SK-N-SH treated with all-trans-retinoic acid at 6 μM for 48 hours (cell line): ENCODE results near the gene RSRP1.

Experiments
- ATAC-seq: fragments of 200-7000 bp; cut with Tn5 transposase; 3 replicates; pipeline ENCODE4 v1.9.1; 2020; ENCODE audit warnings: mild to moderate bottlenecking, moderate library complexity
- ARNTL ChIP-seq: fragments of 450-650 bp; formaldehyde crosslinking; IDR thresholded peaks from 2 replicates; pipeline ENCODE4 v1.5.0; 2020; ENCODE audit warnings: low read depth, mild to moderate bottlenecking, moderate library complexity, borderline replicate concordance
- BACH2 ChIP-seq: fragments of 250-450 bp; sonication (Bioruptor Pico); IDR thresholded peaks from 2 replicates; pipeline ENCODE4 v1.9.0; 2021; ENCODE audit warnings: mild to moderate bottlenecking, borderline replicate concordance
- CSDC2 ChIP-seq: fragments of 250-450 bp; sonication (Bioruptor Pico); IDR thresholded peaks from 2 replicates; pipeline ENCODE4 v1.5.0; 2020; ENCODE audit warnings: mild to moderate bottlenecking, moderate library complexity
- ESRRG ChIP-seq: fragments of 250-450 bp; sonication (Bioruptor Pico); IDR thresholded peaks from 2 replicates; pipeline ENCODE4 v1.6.1; 2021; ENCODE audit warnings: mild to moderate bottlenecking
- GLIS3 ChIP-seq: fragments of 250-450 bp; sonication (Bioruptor Pico); IDR thresholded peaks from 2 replicates; pipeline ENCODE4 v1.5.0; 2020; ENCODE audit warnings: mild to moderate bottlenecking, moderate library complexity
- ISL1 ChIP-seq: fragments of 250-450 bp; sonication (Bioruptor Pico); IDR thresholded peaks from 2 replicates; pipeline ENCODE4 v2.1.2; 2022; ENCODE audit warnings: mild to moderate bottlenecking, moderate library complexity
- OSR1 ChIP-seq: fragments of 250-450 bp; sonication (Bioruptor Pico); IDR thresholded peaks from 2 replicates; pipeline ENCODE4 v1.8.0; 2022; ENCODE audit warnings: moderate library complexity, mild to moderate bottlenecking, inconsistent platforms
- PPARA ChIP-seq: fragments of 250-450 bp; sonication (Bioruptor Pico); IDR thresholded peaks from 2 replicates; pipeline ENCODE4 v1.5.0; 2020; ENCODE audit warnings: mild to moderate bottlenecking, borderline replicate concordance
- RARB ChIP-seq: fragments of 250-450 bp; sonication (Bioruptor Pico); IDR thresholded peaks from 2 replicates; pipeline ENCODE4 v1.8.0; 2021; ENCODE audit warnings: mild to moderate bottlenecking, moderate library complexity
- SNAI2 ChIP-seq: fragments of 250-450 bp; sonication (Bioruptor Pico); IDR thresholded peaks from 2 replicates; pipeline ENCODE4 v1.5.0; 2020; ENCODE audit warnings: mild to moderate bottlenecking, moderate library complexity
- TCF4 ChIP-seq: fragments of 250-450 bp; sonication (Bioruptor Pico); IDR thresholded peaks from 2 replicates; pipeline ENCODE4 v1.8.0; 2021; ENCODE audit warnings: mild to moderate bottlenecking, moderate library complexity, borderline replicate concordance
- TOX ChIP-seq: fragments of 250-450 bp; sonication (Bioruptor Pico); IDR thresholded peaks from 2 replicates; pipeline ENCODE4 v1.8.0; 2021; ENCODE audit warnings: mild to moderate bottlenecking, moderate library complexity, borderline replicate concordance
- ZC3H10 ChIP-seq: fragments of 250-450 bp; sonication (Bioruptor Pico); IDR thresholded peaks from 2 replicates; pipeline ENCODE4 v1.5.1; 2021; ENCODE audit warnings: mild to moderate bottlenecking, moderate library complexity
- ZFP3 ChIP-seq: fragments of 250-450 bp; sonication (Bioruptor Pico); IDR thresholded peaks from 2 replicates; pipeline ENCODE4 v1.5.0; 2020; ENCODE audit warnings: mild to moderate bottlenecking, moderate library complexity
- ZFP30 ChIP-seq: fragments of 450-650 bp; formaldehyde crosslinking; IDR thresholded peaks from 2 replicates; pipeline ENCODE4 v1.5.0; 2022; ENCODE audit warnings: mild to moderate bottlenecking, moderate library complexity
- ZNF565 ChIP-seq: fragments of 450-650 bp; formaldehyde crosslinking; conservative IDR thresholded peaks from 2 replicates; pipeline ENCODE4 v1.5.0; 2020; ENCODE audit warnings: low read depth, mild to moderate bottlenecking, moderate library complexity
- ZNF70 ChIP-seq: fragments of 450-650 bp; formaldehyde crosslinking; IDR thresholded peaks from 2 replicates; pipeline ENCODE4 v1.5.0; 2020; ENCODE audit warnings: mild to moderate bottlenecking, moderate library complexity
- ZNF8 ChIP-seq: fragments of 450-650 bp; formaldehyde crosslinking; IDR thresholded peaks from 2 replicates; pipeline ENCODE4 v1.5.0; 2020; ENCODE audit warnings: mild to moderate bottlenecking, moderate library complexity
- TF ChIP-seq, protein P1 (sequence below): fragments of 250-450 bp; sonication (Bioruptor Pico); IDR thresholded peaks from 2 replicates; pipeline ENCODE4 v1.5.1; 2021; ENCODE audit warnings: mild to moderate bottlenecking, moderate library complexity
- TF ChIP-seq, protein P2 (sequence below): fragments of 250-450 bp; sonication (Bioruptor Pico); IDR thresholded peaks from 2 replicates; pipeline ENCODE4 v1.5.1; 2020; ENCODE audit warnings: low read depth, mild to moderate bottlenecking, moderate library complexity
- TF ChIP-seq, protein P3 (sequence below): fragments of 250-450 bp; sonication (Bioruptor Pico); IDR thresholded peaks from 2 replicates; pipeline ENCODE4 v1.8.0; 2021; ENCODE audit warnings: low read depth, mild to moderate bottlenecking, moderate library complexity, borderline replicate concordance
- TF ChIP-seq, protein P4 (sequence below): fragments of 250-450 bp; sonication (Bioruptor Pico); IDR thresholded peaks from 2 replicates; pipeline ENCODE4 v1.8.0; 2020; ENCODE audit warnings: mild to moderate bottlenecking, moderate library complexity, borderline replicate concordance
- TF ChIP-seq, protein P5 (sequence below): fragments of 250-450 bp; sonication (Bioruptor Pico); IDR thresholded peaks from 2 replicates; pipeline ENCODE4 v1.5.0; 2020; ENCODE audit warnings: mild to moderate bottlenecking, moderate library complexity

RSRP1 gene

DNA sequence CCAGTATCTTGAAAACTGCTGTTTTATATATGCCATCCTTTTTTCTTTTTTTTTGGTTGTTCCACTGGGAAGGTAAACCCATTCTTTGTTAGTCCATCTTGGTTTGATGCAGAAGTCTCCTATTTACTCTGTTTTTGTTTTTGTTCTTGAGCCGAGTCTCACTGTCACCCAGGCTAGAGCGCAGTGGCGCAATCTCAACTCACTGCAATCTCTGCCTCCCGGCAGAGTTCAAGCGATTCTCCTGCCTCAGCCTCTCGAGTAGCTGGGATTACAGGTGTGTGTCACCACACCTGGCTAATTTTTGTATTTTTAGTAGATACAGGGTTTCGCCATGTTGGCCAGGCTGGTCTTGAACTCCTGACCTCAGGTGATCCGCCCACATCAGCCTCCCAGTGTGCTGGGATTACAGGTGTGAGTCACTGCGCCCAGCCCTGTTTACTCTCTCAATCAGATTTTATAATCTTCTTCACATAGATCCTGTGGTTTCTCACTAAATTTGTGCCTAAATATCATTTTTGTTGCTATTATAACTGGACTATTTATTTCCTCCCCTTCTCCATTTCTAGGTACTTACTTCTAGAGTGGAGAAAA lies 27.5 kb downstream of the RSRP1 start:
- TF ChIP-seq ZNF565 (no peak), ZNF70 (CRISPR knock-in tag) (no peak), ISL1 (CRISPR knock-in tag) (no peak), ZFP30 (no peak), PPARA (CRISPR knock-in tag) (no peak), OSR1 (CRISPR knock-in tag) (no peak), TCF4 (CRISPR knock-in tag) (no peak), RARB (CRISPR knock-in tag) (no peak), SNAI2 (no peak), ARNTL (CRISPR knock-in tag) (no peak), ESRRG (CRISPR knock-in tag) (no peak), GLIS3 (CRISPR knock-in tag) (no peak), TOX (CRISPR knock-in tag) (no peak), ZNF8 (CRISPR knock-in tag) (no peak)
- TF ChIP-seq, protein P1, sequence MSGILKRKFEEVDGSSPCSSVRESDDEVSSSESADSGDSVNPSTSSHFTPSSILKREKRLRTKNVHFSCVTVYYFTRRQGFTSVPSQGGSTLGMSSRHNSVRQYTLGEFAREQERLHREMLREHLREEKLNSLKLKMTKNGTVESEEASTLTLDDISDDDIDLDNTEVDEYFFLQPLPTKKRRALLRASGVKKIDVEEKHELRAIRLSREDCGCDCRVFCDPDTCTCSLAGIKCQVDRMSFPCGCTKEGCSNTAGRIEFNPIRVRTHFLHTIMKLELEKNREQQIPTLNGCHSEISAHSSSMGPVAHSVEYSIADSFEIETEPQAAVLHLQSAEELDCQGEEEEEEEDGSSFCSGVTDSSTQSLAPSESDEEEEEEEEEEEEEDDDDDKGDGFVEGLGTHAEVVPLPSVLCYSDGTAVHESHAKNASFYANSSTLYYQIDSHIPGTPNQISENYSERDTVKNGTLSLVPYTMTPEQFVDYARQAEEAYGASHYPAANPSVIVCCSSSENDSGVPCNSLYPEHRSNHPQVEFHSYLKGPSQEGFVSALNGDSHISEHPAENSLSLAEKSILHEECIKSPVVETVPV (CRISPR knock-in tag): no peak
- TF ChIP-seq, protein P2, sequence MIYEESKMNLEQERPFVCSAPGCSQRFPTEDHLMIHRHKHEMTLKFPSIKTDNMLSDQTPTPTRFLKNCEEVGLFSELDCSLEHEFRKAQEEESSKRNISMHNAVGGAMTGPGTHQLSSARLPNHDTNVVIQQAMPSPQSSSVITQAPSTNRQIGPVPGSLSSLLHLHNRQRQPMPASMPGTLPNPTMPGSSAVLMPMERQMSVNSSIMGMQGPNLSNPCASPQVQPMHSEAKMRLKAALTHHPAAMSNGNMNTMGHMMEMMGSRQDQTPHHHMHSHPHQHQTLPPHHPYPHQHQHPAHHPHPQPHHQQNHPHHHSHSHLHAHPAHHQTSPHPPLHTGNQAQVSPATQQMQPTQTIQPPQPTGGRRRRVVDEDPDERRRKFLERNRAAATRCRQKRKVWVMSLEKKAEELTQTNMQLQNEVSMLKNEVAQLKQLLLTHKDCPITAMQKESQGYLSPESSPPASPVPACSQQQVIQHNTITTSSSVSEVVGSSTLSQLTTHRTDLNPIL (CRISPR knock-in tag): no peak
- TF ChIP-seq, protein P3, sequence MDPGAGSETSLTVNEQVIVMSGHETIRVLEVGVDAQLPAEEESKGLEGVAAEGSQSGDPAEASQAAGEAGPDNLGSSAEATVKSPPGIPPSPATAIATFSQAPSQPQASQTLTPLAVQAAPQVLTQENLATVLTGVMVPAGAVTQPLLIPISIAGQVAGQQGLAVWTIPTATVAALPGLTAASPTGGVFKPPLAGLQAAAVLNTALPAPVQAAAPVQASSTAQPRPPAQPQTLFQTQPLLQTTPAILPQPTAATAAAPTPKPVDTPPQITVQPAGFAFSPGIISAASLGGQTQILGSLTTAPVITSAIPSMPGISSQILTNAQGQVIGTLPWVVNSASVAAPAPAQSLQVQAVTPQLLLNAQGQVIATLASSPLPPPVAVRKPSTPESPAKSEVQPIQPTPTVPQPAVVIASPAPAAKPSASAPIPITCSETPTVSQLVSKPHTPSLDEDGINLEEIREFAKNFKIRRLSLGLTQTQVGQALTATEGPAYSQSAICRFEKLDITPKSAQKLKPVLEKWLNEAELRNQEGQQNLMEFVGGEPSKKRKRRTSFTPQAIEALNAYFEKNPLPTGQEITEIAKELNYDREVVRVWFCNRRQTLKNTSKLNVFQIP (CRISPR knock-in tag): no peak
- TF ChIP-seq, protein P4, sequence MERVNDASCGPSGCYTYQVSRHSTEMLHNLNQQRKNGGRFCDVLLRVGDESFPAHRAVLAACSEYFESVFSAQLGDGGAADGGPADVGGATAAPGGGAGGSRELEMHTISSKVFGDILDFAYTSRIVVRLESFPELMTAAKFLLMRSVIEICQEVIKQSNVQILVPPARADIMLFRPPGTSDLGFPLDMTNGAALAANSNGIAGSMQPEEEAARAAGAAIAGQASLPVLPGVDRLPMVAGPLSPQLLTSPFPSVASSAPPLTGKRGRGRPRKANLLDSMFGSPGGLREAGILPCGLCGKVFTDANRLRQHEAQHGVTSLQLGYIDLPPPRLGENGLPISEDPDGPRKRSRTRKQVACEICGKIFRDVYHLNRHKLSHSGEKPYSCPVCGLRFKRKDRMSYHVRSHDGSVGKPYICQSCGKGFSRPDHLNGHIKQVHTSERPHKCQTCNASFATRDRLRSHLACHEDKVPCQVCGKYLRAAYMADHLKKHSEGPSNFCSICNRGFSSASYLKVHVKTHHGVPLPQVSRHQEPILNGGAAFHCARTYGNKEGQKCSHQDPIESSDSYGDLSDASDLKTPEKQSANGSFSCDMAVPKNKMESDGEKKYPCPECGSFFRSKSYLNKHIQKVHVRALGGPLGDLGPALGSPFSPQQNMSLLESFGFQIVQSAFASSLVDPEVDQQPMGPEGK (CRISPR knock-in tag): no peak
- TF ChIP-seq, all 23 proteins: peak for 0
- ATAC-seq: no peak

DNA sequence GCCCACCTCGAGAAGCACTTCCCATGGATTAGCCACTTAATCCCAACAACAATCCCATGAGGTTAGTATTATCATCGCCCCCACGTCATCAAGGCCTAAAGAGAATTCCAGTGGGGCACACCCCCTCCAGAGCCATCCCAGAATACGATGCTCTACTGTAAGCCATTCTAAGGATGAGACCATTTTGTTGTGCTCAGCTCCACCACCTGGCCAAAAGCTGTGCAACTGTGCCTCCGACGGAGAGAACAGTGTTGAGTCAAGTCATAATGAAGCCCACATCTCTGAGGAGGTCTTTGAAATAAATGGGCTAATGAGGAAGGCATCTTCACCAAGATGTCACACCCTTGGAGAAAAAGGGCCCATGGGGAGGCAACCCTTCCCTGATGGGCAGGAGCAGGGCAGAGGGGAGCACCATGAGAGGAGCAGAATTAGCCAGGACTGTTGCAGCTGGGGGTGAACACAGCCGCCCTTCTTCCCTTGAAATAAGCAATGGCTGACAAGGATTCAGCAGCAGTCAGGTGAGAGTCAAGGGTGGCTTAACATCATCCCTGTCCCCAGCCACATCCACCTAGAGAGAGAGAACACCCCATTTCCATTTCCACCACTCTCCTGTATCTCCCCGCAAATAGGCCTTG lies 29.5 kb downstream of the RSRP1 start:
- no peak for ATAC-seq
- TF ChIP-seq BACH2 (CRISPR knock-in tag) (no peak), ZFP30 (no peak), ZC3H10 (CRISPR knock-in tag) (no peak), ZNF70 (CRISPR knock-in tag) (no peak), RARB (CRISPR knock-in tag) (no peak), ZFP3 (CRISPR knock-in tag) (no peak), SNAI2 (no peak), TOX (CRISPR knock-in tag) (no peak), GLIS3 (CRISPR knock-in tag) (no peak), ARNTL (CRISPR knock-in tag) (no peak), CSDC2 (CRISPR knock-in tag) (no peak), TCF4 (CRISPR knock-in tag) (no peak), ZNF565 (no peak), OSR1 (CRISPR knock-in tag) (no peak), PPARA (CRISPR knock-in tag) (no peak), ISL1 (CRISPR knock-in tag) (no peak)
- TF ChIP-seq, protein P3 (CRISPR knock-in tag): no peak
- TF ChIP-seq, protein P4 (CRISPR knock-in tag): no peak
- TF ChIP-seq, protein P5, sequence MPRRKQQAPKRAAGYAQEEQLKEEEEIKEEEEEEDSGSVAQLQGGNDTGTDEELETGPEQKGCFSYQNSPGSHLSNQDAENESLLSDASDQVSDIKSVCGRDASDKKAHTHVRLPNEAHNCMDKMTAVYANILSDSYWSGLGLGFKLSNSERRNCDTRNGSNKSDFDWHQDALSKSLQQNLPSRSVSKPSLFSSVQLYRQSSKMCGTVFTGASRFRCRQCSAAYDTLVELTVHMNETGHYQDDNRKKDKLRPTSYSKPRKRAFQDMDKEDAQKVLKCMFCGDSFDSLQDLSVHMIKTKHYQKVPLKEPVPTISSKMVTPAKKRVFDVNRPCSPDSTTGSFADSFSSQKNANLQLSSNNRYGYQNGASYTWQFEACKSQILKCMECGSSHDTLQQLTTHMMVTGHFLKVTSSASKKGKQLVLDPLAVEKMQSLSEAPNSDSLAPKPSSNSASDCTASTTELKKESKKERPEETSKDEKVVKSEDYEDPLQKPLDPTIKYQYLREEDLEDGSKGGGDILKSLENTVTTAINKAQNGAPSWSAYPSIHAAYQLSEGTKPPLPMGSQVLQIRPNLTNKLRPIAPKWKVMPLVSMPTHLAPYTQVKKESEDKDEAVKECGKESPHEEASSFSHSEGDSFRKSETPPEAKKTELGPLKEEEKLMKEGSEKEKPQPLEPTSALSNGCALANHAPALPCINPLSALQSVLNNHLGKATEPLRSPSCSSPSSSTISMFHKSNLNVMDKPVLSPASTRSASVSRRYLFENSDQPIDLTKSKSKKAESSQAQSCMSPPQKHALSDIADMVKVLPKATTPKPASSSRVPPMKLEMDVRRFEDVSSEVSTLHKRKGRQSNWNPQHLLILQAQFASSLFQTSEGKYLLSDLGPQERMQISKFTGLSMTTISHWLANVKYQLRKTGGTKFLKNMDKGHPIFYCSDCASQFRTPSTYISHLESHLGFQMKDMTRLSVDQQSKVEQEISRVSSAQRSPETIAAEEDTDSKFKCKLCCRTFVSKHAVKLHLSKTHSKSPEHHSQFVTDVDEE (CRISPR knock-in tag): no peak
- TF ChIP-seq, protein P1 (CRISPR knock-in tag): no peak
